Glutamatergic neuron (in vitro differentiated cells): ENCODE results near the gene LRRC47. TPM values are rescaled to one million over a fixed set of nuclear protein-coding genes. Genes with fewer than 3 reads are reported as not detected.

Source experiments
- DNase-seq: peaks from one replicate; pipeline ENCODE4 v3.0.0; 2022
- H3K27ac Mint-ChIP-seq: one replicate; pipeline ENCODE4 v1.8.0; 2020; ENCODE audit warnings: mild to moderate bottlenecking, mixed read lengths, inconsistent platforms; ENCODE audit not compliant: unreplicated experiment
- H3K27me3 Mint-ChIP-seq: one replicate; pipeline ENCODE4 v1.8.0; 2020; ENCODE audit warnings: mild to moderate bottlenecking, moderate library complexity, mixed read lengths, inconsistent platforms; ENCODE audit not compliant: unreplicated experiment
- H3K36me3 Mint-ChIP-seq: one replicate; pipeline ENCODE4 v1.8.0; 2020; ENCODE audit warnings: mild to moderate bottlenecking, mixed read lengths, inconsistent platforms; ENCODE audit not compliant: unreplicated experiment
- H3K4me1 Mint-ChIP-seq: one replicate; pipeline ENCODE4 v1.8.0; 2020; ENCODE audit warnings: mild to moderate bottlenecking, low read depth, mixed read lengths, inconsistent platforms; ENCODE audit not compliant: unreplicated experiment
- H3K4me3 Mint-ChIP-seq: one replicate; pipeline ENCODE4 v1.8.0; 2020; ENCODE audit warnings: mild to moderate bottlenecking, mixed read lengths, inconsistent platforms; ENCODE audit not compliant: unreplicated experiment
- H3K9me3 Mint-ChIP-seq: one replicate; pipeline ENCODE4 v1.8.0; 2020; ENCODE audit warnings: mild to moderate bottlenecking, moderate library complexity, mixed read lengths, inconsistent platforms; ENCODE audit not compliant: unreplicated experiment
- total RNA-seq: library from RNA; stranded (reverse); fragmentation: NEBNext Ultra II Directional; extraction: Animal tissue kit (Norgen Biotek cat#: 25700); gene quantifications from one replicate; pipeline ENCODE4 v1.2.1, GENCODE V29; 2021; ENCODE audit not compliant: unreplicated experiment
- TF ChIP-seq, protein P1 (sequence below): fragments of 200-600 bp; sonication (generic); IDR thresholded peaks from one replicate; pipeline ENCODE4 v1.5.0; 2021; ENCODE audit not compliant: partially characterized antibody, unreplicated experiment

LRRC47 gene
- total RNA-seq, 1 donor from 2014 or later: 79.7 TPM

DNA sequence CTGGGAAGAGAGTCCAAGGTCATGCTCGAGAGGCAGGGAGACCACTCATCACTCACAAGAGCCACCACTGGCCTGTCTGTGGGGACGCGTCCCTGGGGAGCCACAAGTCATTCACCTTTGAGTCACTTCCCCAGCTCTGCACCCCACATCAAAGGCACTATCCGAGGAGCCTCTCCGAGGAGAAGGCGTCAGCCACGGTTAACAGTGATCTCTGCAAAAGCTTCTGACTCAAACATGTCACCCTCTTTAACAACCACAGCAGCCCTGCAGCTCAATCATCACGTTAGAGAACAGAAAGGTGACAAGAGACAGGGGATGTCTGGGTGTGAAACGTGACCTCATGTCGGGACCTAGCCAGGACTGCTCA lies 9.0 kb downstream of the LRRC47 start:
- H3K27me3 Mint-ChIP-seq: peaks cover 8% of the 10 kb centered on the region
- H3K4me3 Mint-ChIP-seq: no peak overlapping the region
- H3K36me3 Mint-ChIP-seq: peaks cover 5% of the 10 kb centered on the region
- no peak for DNase-seq
- peak overlapping the region; percentile 12 for H3K27ac Mint-ChIP-seq
- H3K9me3 Mint-ChIP-seq: peaks cover 3% of the 10 kb centered on the region
- peaks cover 21% of the 10 kb centered on the region for H3K4me1 Mint-ChIP-seq
- TF ChIP-seq, protein P1, sequence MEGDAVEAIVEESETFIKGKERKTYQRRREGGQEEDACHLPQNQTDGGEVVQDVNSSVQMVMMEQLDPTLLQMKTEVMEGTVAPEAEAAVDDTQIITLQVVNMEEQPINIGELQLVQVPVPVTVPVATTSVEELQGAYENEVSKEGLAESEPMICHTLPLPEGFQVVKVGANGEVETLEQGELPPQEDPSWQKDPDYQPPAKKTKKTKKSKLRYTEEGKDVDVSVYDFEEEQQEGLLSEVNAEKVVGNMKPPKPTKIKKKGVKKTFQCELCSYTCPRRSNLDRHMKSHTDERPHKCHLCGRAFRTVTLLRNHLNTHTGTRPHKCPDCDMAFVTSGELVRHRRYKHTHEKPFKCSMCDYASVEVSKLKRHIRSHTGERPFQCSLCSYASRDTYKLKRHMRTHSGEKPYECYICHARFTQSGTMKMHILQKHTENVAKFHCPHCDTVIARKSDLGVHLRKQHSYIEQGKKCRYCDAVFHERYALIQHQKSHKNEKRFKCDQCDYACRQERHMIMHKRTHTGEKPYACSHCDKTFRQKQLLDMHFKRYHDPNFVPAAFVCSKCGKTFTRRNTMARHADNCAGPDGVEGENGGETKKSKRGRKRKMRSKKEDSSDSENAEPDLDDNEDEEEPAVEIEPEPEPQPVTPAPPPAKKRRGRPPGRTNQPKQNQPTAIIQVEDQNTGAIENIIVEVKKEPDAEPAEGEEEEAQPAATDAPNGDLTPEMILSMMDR: no peak

DNA sequence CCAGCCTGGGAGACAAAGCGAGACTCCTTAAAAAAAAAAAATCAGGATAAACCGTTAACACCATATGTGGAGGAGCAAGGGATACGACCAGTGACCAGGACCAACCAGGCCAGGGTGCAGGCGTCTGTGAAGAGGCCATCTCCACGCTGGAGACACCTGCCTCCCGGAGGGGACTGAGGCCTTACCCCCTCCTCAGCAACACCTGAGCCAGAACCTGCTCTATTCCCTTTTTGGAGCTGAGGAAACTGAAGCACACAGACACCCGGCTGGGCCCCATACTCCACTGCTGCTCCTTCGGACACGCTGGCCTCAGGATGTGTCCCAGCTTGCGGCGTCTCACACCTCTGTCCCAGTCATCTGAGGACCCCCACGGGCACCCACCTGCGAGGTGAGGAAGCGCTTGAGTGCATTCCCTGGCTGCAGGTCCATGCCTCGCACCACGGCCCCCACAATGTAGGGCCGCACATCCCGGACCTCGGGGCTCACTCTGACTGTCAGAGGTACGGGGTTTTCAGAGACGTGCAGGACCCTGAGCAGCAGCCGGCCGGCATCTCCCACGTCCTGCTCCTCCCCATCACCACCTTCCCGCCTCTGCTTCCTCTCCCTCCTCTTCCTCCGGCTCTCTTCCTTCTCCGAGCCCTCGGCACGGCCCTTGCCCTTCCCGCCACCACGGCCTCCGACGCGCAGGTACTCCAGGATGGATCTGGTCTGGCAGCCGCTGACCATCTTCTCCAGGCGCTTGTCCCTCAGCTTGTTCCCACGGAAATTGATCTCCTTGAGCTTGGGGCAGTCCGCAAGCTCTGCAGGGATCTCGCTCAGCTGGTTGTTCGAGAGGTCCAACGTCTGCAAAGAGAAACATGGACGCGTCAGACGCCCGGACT lies 9.6 kb downstream of the LRRC47 start:
- Mint-ChIP-seq H3K4me3 (no peak overlapping the region), H3K27me3 (peaks cover 9% of the 10 kb centered on the region), H3K4me1 (peaks cover 21% of the 10 kb centered on the region), H3K36me3 (peaks cover 5% of the 10 kb centered on the region), H3K9me3 (peaks cover 3% of the 10 kb centered on the region), H3K27ac (peak overlapping the region; percentile 12)
- no peak for DNase-seq
- TF ChIP-seq, protein P1: no peak

DNA sequence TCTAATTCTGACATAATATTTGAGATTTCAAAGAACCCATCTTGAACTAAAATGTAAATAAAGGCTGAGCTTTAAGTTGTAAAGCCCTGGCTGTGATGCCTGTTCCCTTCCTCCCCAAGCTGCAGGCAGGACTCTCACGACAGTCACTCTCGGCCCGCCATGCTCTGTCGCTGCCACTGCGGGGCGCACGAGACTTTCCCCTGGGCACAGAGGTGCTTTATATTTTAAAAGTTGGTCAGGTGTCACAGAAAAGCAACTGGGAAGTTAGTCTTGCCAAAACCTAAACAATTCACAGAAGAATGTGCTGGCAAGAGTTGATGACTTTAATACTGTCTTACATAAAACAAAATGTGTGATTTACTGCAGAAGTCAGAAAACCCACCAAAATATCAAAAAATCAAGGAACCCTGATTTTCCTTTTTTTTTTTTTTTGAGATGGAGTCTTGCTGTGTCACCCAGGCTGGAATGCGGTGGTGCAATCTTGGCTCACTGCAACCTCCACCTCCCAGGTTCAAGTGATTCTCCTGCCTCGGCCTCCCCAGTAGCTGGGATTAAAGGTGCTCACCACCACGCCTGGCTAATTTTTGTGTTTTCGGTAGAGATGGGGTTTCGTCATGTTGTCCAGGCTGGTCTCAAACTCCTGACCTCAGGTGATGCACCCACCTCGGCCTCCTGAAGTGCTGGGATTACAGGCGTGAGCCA lies 10.7 kb downstream of the LRRC47 start:
- peak; percentile 67 for DNase-seq
- peaks cover 10% of the 10 kb centered on the region for H3K27me3 Mint-ChIP-seq
- no peak overlapping the region for H3K27ac Mint-ChIP-seq
- no peak overlapping the region for H3K4me3 Mint-ChIP-seq
- H3K36me3 Mint-ChIP-seq: peaks cover 5% of the 10 kb centered on the region
- peaks cover 5% of the 10 kb centered on the region for H3K9me3 Mint-ChIP-seq
- TF ChIP-seq, protein P1: peak; percentile 43
- peaks cover 17% of the 10 kb centered on the region for H3K4me1 Mint-ChIP-seq

DNA sequence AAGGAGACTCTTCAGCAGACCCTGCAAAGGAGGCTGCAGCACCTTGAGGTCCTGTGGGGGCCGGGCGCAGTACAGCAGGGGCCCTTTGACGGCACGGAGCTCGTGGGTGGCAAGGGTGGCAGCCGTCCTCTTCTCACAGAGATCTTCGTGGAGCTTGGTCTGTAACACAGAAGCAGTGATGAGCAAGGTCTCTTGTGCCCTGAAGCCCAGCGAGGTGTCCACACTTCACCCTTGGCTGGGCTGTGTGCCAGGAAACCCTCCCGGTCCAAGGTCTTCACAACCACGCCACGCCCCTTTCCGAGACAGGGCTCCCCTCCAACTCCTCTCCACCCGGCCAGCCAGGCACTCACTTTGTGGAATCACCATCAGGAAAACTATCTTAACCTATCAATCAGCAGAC lies 11.3 kb downstream of the LRRC47 start:
- H3K4me1 Mint-ChIP-seq: peaks cover 13% of the 10 kb centered on the region
- peaks cover 5% of the 10 kb centered on the region for H3K9me3 Mint-ChIP-seq
- H3K27ac Mint-ChIP-seq: no peak overlapping the region
- peaks cover 10% of the 10 kb centered on the region for H3K27me3 Mint-ChIP-seq
- DNase-seq: no peak
- no peak overlapping the region for H3K4me3 Mint-ChIP-seq
- TF ChIP-seq, protein P1: no peak
- peaks cover 5% of the 10 kb centered on the region for H3K36me3 Mint-ChIP-seq
